T-cell (primary cell): ENCODE results near the gene ATXN2. TPM values are rescaled to one million over a fixed set of nuclear protein-coding genes. Genes with fewer than 3 reads are reported as not detected.
A peak's percentile ranks its signal among the peaks of the same experiment; 100 is the strongest.
"Not testable (repeated sequence)": the region's sequence is repeated elsewhere in the genome, so short reads cannot be mapped to it uniquely, and the experiment has no call there.

Experiments
- ATAC-seq, 4 experiments: fragments of 200-7000 bp in 3 of 4; fragments of 150-1000 bp in 1 of 4; cut with Tn5 transposase; replicated peaks in 1 of 4; 1 replicate in 3 of 4; 2 replicates in 1 of 4; pipeline ENCODE4 v1.10.0; 2021; ENCODE audit warnings: moderate library complexity in 3 of 4, mild to moderate bottlenecking in 2 of 4, moderate number of reproducible peaks in 1 of 4
- CTCF ChIA-PET, 2 donors: fragments of 300-600 bp; sonication (Branson Sonifier 250); formaldehyde crosslinking; loops; one replicate each; lab custom pipeline; 2022; ENCODE audit warnings: antibody characterized with exemption in 2 of 2; lab: Charles Lee
- POLR2A ChIA-PET, 2 donors: fragments of 300-600 bp; sonication (Branson Sonifier 250); formaldehyde crosslinking; loops; one replicate each; lab custom pipeline; 2022; ENCODE audit warnings: antibody characterized with exemption in 2 of 2; lab: Charles Lee
- DNase-seq, 35 experiments: peaks; one replicate each; pipeline versions ENCODE4 v3.0.0 to v3.0.0-alpha.2; 2013 to 2023
- H3K27ac ChIP-seq: one replicate; pipeline ENCODE4 v1.5.1; 2013; ENCODE audit warnings: low read length
- H3K27me3 ChIP-seq, 2 experiments: replicated peaks in 1 of 2; 1 replicate in 1 of 2; 2 replicates in 1 of 2; pipeline versions ENCODE4 v1.6.1 to v1.7.0; 2013; ENCODE audit warnings: low read length in 1 of 2, mixed read lengths in 1 of 2; ENCODE audit not compliant: control insufficient read depth in 2 of 2, insufficient read depth in 2 of 2; ENCODE audit errors: extremely low read depth in 1 of 2
- H3K36me3 ChIP-seq, 2 donors: 1 replicate in 1 of 2; 2 replicates in 1 of 2; pipeline versions ENCODE4 v1.6.1 to v1.7.0; 2013; ENCODE audit warnings: low read length in 1 of 2; ENCODE audit not compliant: control insufficient read depth in 2 of 2, insufficient read depth in 1 of 2; ENCODE audit errors: extremely low read depth in 1 of 2
- H3K4me1 ChIP-seq, 2 experiments: 1 replicate in 1 of 2; 2 replicates in 1 of 2; pipeline versions ENCODE4 v1.6.1 to v1.7.0; 2013; ENCODE audit warnings: low read length in 2 of 2, mixed read lengths in 1 of 2; ENCODE audit not compliant: insufficient read depth in 2 of 2, control insufficient read depth in 1 of 2; ENCODE audit errors: extremely low read depth in 1 of 2
- H3K4me3 ChIP-seq, 2 donors: 1 replicate in 1 of 2; 2 replicates in 1 of 2; pipeline versions ENCODE4 v1.5.1 to v1.7.0; 2013; ENCODE audit warnings: mild to moderate bottlenecking in 2 of 2, low read length in 1 of 2, moderate library complexity in 1 of 2; ENCODE audit not compliant: control insufficient read depth in 1 of 2; ENCODE audit errors: extremely low read depth in 1 of 2
- H3K9me3 ChIP-seq: 2 replicates; pipeline ENCODE4 v1.7.0; 2013
- H3K27ac Mint-ChIP-seq, 2 donors: one replicate each; pipeline ENCODE4 v1.8.0; 2020 to 2021; ENCODE audit warnings: mild to moderate bottlenecking in 2 of 2, mixed read lengths in 2 of 2
- H3K27me3 Mint-ChIP-seq, 2 donors: one replicate each; pipeline ENCODE4 v1.8.0; 2021 to 2022; ENCODE audit warnings: mixed read lengths in 2 of 2
- H3K36me3 Mint-ChIP-seq: one replicate; pipeline ENCODE4 v1.8.0; 2021; ENCODE audit warnings: mixed read lengths
- H3K4me1 Mint-ChIP-seq, 3 donors: one replicate each; pipeline ENCODE4 v1.8.0; 2020 to 2022; ENCODE audit warnings: mixed read lengths in 3 of 3, mild to moderate bottlenecking in 1 of 3
- H3K4me3 Mint-ChIP-seq, 3 donors: one replicate each; pipeline ENCODE4 v1.8.0; 2020 to 2022; ENCODE audit warnings: mild to moderate bottlenecking in 3 of 3, mixed read lengths in 3 of 3, moderate library complexity in 3 of 3
- H3K9me3 Mint-ChIP-seq, 3 donors: one replicate each; pipeline ENCODE4 v1.8.0; 2020 to 2022; ENCODE audit warnings: mixed read lengths in 3 of 3
- WGBS: methylation state at CpG from one replicate; pipeline ENCODE4 v1.1.5; 2013; ENCODE audit warnings: missing lambda C conversion rate; ENCODE audit not compliant: insufficient coverage; 5-methylcytosine and 5-hydroxymethylcytosine counted together
- total RNA-seq, 35 experiments: library from RNA in 6 of 35; stranded (reverse) in 6 of 35; fragments of 120-200 nt in 1 of 35; gene quantifications; one replicate each; pipeline versions ENCODE4 v1.2.1 to v1.2.4 and lab custom pipeline; 2013 to 2026

ATXN2 gene
- total RNA-seq, 5 donors from 2014 or later (not counting 1 experiment from before 2014, with no cell fraction given): 48.6 to 54.0 (median 50.3) TPM

DNA sequence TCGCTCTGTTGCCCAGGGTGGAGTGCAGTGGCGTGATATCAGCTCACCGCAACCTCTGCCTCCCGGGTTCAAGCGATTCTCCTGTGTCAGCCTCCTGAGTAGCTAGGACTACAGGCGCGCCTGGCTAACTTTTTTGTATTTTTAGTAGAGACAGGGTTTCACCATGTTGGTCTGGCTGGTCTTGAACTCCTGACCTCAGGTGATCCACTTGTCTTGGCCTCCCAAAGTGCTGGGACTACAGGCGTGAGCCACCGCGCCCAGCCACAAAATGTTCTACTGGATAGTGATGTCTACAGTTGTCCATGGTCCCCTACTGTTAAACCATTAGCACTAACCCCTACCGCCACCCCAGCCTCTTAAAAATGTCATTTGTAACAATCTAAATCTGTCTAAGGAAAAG lies 139.0 kb downstream of the ATXN2 start:
- peaks cover 14 to 26% of the 10 kb centered on the region in 2 donors for H3K36me3 ChIP-seq
- CTCF ChIA-PET: interaction anchor here (0.6 to 1.4 kb wide), 4 partner anchors 9 to 125 kb away, joined by 3 to 7 read pairs (median 3); no protein-coding TSS in a partner anchor
- DNase-seq, H3K4me1 ChIP-seq, H3K27ac ChIP-seq, H3K4me3 Mint-ChIP-seq, H3K27ac Mint-ChIP-seq, H3K27me3 Mint-ChIP-seq, ATAC-seq, H3K9me3 Mint-ChIP-seq, H3K4me1 Mint-ChIP-seq, POLR2A ChIA-PET, H3K9me3 ChIP-seq, H3K27me3 ChIP-seq, H3K4me3 ChIP-seq: not testable (repeated sequence)
- WGBS: 99% methylated on average over 8 of the region's 11 CpGs
- peaks cover 17% of the 10 kb centered on the region for H3K36me3 Mint-ChIP-seq

GRCh38 chr12:111458546-111459172 lies 140.5 kb downstream of the ATXN2 start:
- CTCF ChIA-PET: interaction anchor here (0.5 to 1.6 kb wide), 2 partner anchors 60 to 62 kb away, joined by 3 read pairs; no protein-coding TSS in a partner anchor
- H3K27ac ChIP-seq: no peak overlapping the region
- H3K4me1 ChIP-seq: peaks cover 0 to 5% of the 10 kb centered on the region in 2 experiments
- WGBS: no CpG with 5 or more reads among the region's 6 CpGs
- no peak overlapping the region for H3K4me3 Mint-ChIP-seq
- no peaks in the 10 kb centered on the region for H3K27me3 Mint-ChIP-seq
- no peaks in the 10 kb centered on the region for H3K9me3 ChIP-seq
- H3K9me3 Mint-ChIP-seq: no peaks in the 10 kb centered on the region
- no peak for DNase-seq
- H3K27ac Mint-ChIP-seq: peak overlapping the region in 1 of 2 donors; percentile 44
- peaks cover 14 to 40% of the 10 kb centered on the region in 2 donors for H3K36me3 ChIP-seq
- H3K36me3 Mint-ChIP-seq: peaks cover 18% of the 10 kb centered on the region
- ATAC-seq: no peak
- no peaks in the 10 kb centered on the region for H3K27me3 ChIP-seq
- H3K4me3 ChIP-seq: no peak overlapping the region
- POLR2A ChIA-PET: no interaction called here
- H3K4me1 Mint-ChIP-seq: peaks cover 5 to 12% (median 7%) of the 10 kb centered on the region in 3 donors

- no peaks in the 10 kb centered on the region for H3K9me3 Mint-ChIP-seq
- WGBS: no CpG with 5 or more reads among the region's 3 CpGs
- POLR2A ChIA-PET: interaction anchor here in 1 of 2 donors (0.6 kb wide), 1 partner anchor 71 kb away, joined by 5 read pairs; no protein-coding TSS in a partner anchor
- H3K4me1 ChIP-seq: peaks cover 0 to 5% of the 10 kb centered on the region in 2 experiments
- H3K4me3 Mint-ChIP-seq: no peak overlapping the region
- H3K36me3 ChIP-seq: peaks cover 19 to 50% of the 10 kb centered on the region in 2 donors
- peak overlapping the region in 1 of 2 donors; percentile 44 for H3K27ac Mint-ChIP-seq
- peaks cover 19% of the 10 kb centered on the region for H3K36me3 Mint-ChIP-seq
- no peak overlapping the region for H3K27ac ChIP-seq
- no peaks in the 10 kb centered on the region for H3K9me3 ChIP-seq
- CTCF ChIA-PET: interaction anchor here (0.6 to 0.7 kb wide), 2 partner anchors 25 to 61 kb away, joined by 3 to 5 read pairs; no protein-coding TSS in a partner anchor
- peaks cover 5 to 12% (median 7%) of the 10 kb centered on the region in 3 donors for H3K4me1 Mint-ChIP-seq
- ATAC-seq (no peak), DNase-seq (no peak)
- H3K4me3 ChIP-seq: no peak overlapping the region
- H3K27me3 Mint-ChIP-seq: no peaks in the 10 kb centered on the region
- no peaks in the 10 kb centered on the region for H3K27me3 ChIP-seq
Observed at GRCh38 chr12:111457577-111457976, 141.5 kb downstream of the ATXN2 start.

- Mint-ChIP-seq H3K4me3 (no peak overlapping the region), H3K4me1 (peaks cover 3 to 12% (median 7%) of the 10 kb centered on the region in 3 donors), H3K9me3 (no peaks in the 10 kb centered on the region), H3K27ac (peak overlapping the region in 1 of 2 donors; percentile 4), H3K27me3 (no peaks in the 10 kb centered on the region), H3K36me3 (peaks cover 16% of the 10 kb centered on the region)
- peaks cover 0 to 5% of the 10 kb centered on the region in 2 experiments for H3K4me1 ChIP-seq
- H3K36me3 ChIP-seq: peaks cover 19 to 53% of the 10 kb centered on the region in 2 donors
- H3K9me3 ChIP-seq: no peaks in the 10 kb centered on the region
- ChIA-PET CTCF (interaction anchor here (0.6 to 0.9 kb wide), 3 partner anchors 25 to 60 kb away, joined by 3 to 7 read pairs (median 5); no protein-coding TSS in a partner anchor), POLR2A (interaction anchor here in 1 of 2 donors (0.6 kb wide), 1 partner anchor 71 kb away, joined by 5 read pairs; no protein-coding TSS in a partner anchor)
- H3K27ac ChIP-seq: no peak overlapping the region
- 94% methylated on average over 3 of the region's 9 CpGs for WGBS
- no peak overlapping the region for H3K4me3 ChIP-seq
- no peak for DNase-seq
- no peaks in the 10 kb centered on the region for H3K27me3 ChIP-seq
- no peak for ATAC-seq
Observed at GRCh38 chr12:111457071-111457470, 142.0 kb downstream of the ATXN2 start.

DNA sequence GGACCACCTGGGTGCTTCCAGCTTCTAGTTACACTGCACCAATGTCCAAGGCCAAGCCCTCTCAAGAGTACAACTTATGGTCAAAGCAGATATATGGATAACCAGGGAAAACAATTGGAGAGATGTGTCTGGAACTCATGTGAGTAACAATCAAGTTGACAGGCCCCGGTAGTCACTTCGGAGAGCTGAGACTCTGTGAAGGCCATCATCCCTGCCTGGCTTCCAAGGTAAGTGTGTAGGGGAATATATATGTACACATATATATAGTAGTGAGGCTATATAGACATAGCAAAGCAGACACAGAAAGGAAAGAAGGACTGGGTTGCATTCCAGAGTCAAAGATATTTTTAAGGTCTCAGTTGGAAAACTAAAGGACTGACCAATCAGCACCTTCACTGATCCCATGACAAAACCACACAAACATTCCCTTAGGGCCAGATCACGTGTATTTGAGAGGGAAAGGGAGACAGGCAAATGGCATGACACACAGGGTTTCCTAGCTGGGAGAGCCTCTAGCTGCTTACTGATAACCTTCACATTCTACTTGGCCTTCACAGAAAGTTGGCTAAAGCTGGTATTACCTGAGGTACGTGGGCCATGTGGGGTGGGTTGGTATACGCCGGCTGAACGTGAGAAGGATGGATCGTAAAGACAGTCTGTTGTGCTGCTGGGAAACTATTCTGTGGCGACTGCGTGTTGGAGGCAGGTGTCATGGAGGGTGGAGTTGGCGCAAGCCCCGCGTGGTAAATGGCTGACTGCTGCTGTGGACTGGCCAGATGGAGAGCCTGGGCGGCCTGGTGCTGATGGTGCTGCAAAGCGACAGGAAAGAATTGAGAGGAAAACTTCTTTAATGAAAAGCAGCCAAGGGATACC lies 143.4 kb downstream of the ATXN2 start:
- Histone ChIP-seq H3K27me3 (no peaks in the 10 kb centered on the region), H3K27ac (no peak overlapping the region), H3K4me3 (no peak overlapping the region), H3K36me3 (peaks cover 13 to 58% of the 10 kb centered on the region in 2 donors), H3K4me1 (peaks cover 5 to 7% of the 10 kb centered on the region in 2 experiments), H3K9me3 (no peaks in the 10 kb centered on the region)
- H3K4me1 Mint-ChIP-seq: peaks cover 13 to 24% (median 19%) of the 10 kb centered on the region in 3 donors
- H3K27ac Mint-ChIP-seq: peak overlapping the region; percentile 49 to 81
- ATAC-seq: no peak
- no peaks in the 10 kb centered on the region for H3K9me3 Mint-ChIP-seq
- 98% methylated on average over 13 of the region's 15 CpGs for whole genome bisulfite sequencing
- H3K36me3 Mint-ChIP-seq: peaks cover 24% of the 10 kb centered on the region
- H3K4me3 Mint-ChIP-seq: no peak overlapping the region
- DNase-seq: no peak
- ChIA-PET POLR2A (no interaction called here), CTCF (interaction anchor here (0.5 to 8.1 kb wide), 8 partner anchors 21 to 1579 kb away, joined by 3 to 218 read pairs (median 4); no protein-coding TSS in a partner anchor)
- H3K27me3 Mint-ChIP-seq: no peaks in the 10 kb centered on the region
